ENCODE data around the gene QDPR.

GRCh38 chr4:17502756-17503155, 9.1 kb downstream of the QDPR start:
- TF ChIP-seq CTCF (IDR thresholded peaks at IDR 0.05) (no peak), POLR2A (IDR thresholded peaks at IDR 0.05) (no peak)

Measured in adrenal gland (tissue), 5 donors.